Activated T-cell treated with anti-CD3 and anti-CD28 coated beads for 24 hours (primary cell): ENCODE measurements around the gene ZNF326.
"Not testable (repeated sequence)": the region's sequence is repeated elsewhere in the genome, so short reads cannot be mapped to it uniquely, and the experiment has no call there.

Experiments used
- DNase-seq: peaks from one replicate; pipeline ENCODE4 v3.0.0-alpha.2; 2020; ENCODE audit warnings: low read depth

ZNF326 gene

DNA sequence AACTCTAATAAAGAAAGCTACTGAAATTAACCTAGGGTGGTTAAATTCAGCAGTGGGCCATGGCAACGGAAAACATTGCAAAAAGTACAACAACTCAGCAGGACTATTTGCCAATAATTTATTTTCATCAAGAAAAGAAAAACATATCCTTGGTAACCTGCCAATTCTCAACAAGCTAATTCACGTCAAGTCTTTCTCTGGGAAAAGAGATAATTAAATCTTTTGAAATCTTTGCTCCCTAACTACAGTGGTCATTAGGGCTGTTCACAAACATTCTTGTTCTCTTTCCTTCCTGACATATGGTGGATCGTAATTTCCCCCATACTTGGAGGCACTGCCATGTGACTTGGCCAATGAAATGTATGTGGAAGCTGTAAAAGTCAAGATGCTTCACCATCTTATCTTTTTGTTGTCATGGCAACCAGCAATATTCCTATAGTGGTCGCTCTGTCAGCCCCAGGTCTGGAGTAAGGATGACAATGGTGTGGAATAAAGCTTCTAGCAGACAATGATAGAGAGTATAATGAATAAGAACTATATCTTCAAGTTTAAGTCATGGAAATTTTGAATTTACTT is 29.6 kb upstream of the ZNF326 start:
- DNase-seq, result no peak

DNA sequence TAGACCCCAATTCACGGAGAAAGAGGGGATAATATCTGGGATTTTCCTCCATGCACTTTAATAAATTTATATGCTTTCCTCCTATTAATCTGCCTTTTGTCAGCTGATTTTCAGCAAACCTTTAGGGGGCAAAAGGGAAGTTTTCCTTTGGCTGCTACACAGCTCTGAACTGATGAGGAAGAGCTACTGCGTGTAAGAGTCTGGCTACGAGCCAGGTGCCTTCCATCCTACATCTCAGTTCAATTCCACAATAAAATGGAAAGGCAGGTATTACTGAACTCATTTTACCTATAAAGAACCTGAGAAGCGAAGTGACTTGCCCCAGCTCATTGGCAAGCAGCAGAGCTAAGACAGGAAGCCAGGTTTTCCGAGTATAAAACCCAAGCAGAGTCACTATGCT is 28.3 kb upstream of the ZNF326 start:
- DNase-seq, result no peak

DNA sequence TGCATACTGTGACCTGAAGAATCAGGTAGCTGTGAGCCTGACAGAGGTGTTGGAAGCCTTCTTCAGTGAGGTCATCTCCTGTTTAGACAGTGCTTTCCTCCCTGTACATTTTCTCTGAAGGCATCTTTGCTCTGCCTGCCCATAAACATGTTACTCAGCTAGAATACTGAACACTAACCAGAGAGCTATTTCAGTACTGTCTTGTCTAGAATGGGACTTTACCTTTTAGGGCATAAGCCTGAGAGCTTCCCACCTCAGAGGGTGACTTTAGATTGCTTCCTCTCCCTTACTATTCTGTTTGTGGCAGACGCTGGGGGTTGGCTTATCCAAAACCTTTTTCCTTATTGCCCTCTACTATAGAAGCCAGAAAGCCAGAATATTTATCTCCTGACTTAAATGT is 23.3 kb upstream of the ZNF326 start:
- no peak for DNase-seq

DNA sequence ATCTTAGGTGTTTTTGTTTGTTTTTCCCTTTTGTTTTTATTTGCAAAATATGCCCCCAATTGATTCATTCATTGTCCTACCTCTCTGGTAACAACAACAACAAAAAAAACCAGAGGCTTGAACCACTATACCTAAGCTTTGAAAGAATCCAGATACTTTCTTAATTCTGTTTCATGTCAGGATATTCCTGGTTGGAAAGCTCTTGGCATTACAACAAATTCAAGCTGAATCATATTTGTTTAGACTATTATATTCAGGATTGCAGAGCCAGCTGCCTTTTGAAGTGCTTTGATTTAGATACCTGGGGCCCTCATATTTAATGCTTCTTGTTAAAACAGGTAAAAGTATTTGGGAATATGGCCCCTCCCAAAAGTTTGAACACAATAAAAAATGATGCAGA is 22.9 kb upstream of the ZNF326 start:
- no peak for DNase-seq

DNA sequence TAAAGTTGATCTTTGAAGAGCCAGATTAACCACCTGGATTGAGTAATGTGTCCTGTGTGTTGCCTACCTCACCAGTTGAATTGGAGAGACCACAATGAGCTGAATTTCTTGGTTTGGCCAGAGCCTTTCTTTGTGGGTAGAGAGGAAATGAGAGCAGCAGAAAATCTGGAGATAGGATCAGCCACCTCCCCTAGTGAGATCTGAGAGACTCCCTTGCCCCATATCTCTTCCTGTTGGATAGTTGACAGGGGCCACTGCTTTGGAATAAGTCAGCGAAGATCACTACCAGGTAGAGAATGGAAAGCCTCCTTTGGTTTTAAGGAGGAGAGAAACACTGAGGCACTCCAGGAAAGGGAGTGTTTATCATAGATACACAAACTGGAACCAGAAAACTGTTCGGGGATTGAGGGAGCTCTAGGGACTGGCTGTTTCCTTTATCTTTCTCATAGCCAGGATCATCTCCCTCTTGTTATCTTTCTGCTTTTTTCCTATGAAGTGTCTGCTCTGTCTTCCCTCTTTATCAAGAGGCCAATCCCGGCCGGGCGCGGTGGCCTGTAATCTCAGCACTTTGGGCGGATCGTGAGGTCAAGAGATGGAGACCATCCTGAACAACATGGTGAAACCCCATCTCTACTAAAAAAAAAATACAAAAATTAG is 21.3 kb upstream of the ZNF326 start:
- no peak for DNase-seq

DNA sequence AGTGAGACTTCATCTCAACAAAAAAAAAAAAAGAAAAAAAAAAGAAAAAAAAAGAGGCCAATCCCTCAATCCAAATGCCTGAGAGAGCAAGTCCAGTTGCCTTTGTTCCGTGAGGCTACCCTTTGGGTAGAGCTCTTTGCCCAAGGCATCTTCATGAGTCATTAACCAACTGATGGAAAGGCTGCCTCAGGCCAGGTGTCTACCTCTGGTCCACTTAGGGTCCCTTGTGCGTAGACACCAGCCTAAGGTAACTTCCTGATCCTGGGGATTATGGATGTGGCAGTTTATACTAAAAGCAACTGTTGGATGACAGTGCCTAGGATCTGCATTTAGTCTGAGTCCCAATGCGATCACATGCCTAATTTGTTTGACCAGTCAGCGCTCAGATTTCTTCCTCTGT is 20.7 kb upstream of the ZNF326 start:
- no peak for DNase-seq

DNA sequence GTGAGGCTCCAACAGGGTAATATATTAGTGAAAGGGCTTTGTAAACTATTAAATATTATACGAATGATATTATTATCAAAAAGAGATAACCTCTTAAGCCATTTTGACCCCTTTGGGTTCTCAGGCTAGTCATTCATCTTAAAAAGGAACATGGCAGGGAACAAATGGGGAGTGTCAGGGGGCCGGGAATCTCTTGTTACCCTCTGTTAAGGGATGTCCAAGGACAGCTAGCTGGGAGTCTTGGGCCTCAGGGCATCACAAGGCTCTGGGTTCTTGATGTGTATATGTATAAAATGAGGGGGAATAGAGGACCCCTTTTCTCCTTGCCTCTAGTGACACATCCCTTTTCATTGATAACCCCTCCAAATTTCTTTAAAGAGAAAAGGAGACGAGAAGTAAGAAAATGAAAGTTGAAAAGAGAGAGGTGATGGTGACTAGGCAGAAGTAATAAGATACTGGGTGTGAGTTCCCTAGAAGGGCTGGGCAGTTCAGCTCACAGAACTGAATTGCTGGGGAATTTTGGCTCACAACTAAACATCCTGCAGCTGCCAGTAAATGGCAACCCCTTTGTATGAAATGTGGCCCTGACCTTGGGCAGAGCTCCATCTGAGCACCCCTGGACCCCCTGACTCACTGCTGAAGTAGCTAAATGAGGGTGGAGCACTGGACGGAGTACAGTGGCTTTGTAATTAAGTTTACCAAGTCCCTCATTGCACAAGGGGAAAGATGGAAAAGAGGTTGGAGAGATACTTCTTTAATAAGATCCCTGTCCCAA is 20.0 kb upstream of the ZNF326 start:
- no peak for DNase-seq

DNA sequence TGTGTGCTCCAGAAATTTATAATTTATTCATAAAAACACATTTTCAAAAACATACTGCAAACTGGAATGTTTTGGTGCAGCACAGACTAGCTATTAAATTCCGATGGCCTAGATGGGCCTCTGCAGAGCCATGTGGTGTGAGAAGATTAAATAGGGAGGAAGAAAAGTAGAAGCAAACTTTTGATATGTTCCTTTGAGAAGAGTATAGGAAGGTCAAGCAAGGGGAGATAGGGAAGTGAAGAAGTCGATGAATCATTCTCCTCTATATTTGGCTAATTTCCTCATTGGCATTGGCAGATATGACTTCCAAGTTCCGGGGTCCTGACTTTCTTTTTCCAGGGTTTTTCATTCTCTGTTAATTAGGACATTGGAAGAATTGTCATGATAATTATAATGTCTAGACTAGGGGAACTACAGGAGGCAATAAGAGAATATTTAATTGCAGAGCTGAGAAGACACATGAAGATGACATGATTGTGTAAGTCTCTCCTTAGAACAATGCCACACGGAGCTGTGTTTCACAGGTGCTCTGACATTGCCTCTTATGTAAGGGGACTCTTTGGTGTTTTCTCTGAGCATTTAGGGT is 19.3 kb upstream of the ZNF326 start:
- no peak for DNase-seq

DNA sequence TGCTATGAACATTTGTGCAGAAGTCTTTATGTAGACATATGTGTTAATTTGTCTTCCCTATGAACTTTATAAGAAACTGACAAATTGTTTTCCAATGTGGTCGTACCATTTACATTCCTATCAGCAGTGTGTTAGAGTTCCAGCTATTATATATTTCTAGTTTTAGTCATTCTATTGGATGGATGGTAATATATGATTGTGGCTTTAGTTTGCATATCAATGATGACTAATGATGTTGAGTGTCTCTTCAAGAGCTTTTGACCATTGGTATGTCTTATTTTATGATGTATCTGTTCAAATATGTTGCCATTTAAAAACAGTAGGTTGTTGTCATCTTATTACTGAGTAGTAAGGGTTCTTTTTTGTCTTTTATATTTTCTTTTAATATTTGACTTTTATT is 16.2 kb upstream of the ZNF326 start:
- no peak for DNase-seq

DNA sequence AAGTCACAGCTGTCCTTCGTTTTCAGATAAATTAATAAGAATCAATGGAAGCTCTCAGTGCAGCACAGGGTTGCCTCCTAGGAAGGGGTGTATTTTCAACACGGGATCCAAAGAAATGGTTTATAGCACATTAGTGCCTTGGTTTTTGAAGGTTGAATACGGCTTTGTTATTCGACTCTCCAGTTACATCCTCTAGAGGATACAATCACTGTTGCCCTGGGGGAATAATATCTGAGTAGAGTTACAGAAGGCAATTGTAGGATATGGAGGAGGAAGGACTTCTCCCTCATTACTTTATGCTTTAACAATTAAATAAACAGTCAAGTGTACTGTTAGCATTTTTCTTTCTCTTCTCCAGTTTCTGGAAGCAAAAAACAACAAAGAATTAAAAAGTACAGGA is 14.3 kb upstream of the ZNF326 start:
- DNase-seq, result no peak

DNA sequence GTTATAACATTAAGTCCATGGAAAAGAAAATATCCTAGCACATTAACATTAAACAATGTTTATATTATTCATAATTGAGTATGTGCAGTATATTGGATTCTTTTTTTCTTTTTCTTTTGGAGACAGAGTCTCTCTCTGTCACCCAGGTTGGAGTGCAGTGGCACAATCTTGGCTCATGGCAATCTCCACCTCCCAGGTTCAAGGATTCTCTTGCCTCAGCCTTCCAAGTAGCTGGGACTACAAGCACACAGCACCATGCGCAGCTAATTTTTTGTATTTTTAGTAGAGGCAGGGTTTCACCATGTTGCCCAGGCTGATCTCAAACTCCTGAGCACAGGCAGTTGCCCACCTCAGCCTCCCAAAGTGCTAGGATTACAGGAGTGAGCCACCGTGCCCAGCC is 12.1 kb upstream of the ZNF326 start:
- not testable (repeated sequence) for DNase-seq

DNA sequence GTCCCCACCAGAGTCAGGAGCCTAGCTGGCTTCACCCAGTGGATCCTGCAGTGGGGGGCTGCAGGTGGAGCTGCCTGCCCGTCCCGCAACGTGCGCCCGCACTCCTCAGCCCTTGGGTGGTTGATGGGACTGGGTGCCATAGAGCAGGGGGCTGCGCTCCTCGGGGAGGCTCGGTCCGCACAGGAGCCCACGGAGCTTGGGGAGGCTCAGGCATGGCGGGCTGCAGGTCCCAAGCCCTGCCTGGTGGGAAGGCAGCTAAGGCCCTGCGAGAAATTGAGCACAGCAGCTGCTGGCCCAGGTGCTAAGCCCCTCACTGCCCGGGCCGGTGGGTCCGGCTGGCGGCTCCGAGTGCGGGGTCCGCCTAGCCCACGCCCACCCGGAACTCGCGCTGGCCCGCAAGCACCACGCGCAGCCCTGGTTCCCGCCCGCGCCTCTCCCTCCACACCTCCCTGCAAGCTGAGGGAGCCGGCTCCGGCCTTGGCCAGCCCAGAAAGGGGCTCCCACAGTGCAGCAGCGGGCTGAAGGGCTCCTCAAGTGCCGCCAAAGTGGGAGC is 10.3 kb upstream of the ZNF326 start:
- not testable (repeated sequence) for DNase-seq

DNA sequence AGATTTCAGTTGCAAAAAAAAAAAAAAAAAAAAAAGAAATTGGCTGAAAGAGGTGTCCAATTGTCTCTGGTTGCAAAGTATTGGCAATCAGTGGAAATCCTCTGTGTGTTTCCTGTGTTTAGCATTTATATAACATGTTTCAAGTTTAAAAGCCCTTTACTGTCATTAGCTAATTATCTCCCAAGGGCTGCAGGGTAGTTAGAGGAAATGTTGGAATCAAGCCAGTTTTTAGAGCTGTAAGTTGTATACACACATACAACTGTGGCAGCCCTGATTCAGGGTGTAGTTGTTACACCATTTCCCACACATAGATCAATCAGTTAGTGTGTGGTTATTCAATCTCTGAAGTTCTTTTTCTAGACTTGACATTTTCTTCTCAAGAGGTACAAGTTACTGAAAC is 8.9 kb upstream of the ZNF326 start:
- DNase-seq, result no peak

DNA sequence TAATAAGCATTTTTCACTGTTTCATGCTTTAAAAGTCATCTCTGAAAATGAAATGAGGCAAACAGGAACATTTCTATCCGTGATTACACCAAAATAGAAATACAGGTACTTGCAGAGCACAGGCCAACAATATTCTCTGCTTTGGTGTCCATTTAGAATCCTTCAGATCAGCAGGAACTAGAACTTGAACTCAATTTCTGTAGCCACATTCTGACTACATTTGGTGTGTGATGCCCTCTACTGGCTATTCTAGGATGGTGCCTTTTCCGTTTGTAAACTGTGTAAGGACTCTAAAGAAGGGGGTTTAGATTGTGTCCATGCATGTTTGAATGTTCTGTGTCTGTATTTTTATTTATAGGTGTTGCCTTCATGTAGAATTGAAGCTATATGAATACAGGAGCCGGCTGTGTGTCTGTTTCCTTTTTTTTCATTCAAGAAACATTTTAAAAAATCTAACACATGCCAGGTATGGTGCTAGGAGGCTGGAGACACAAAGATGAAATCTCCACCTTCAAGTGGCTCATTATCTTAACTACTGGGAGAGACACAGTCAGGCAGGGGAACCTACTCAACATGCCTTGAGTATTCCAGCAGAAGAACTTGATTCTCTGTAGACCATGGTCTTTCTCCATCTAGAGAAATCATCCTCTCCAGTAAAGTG is 7.6 kb upstream of the ZNF326 start:
- DNase-seq, result peak; percentile 42

DNA sequence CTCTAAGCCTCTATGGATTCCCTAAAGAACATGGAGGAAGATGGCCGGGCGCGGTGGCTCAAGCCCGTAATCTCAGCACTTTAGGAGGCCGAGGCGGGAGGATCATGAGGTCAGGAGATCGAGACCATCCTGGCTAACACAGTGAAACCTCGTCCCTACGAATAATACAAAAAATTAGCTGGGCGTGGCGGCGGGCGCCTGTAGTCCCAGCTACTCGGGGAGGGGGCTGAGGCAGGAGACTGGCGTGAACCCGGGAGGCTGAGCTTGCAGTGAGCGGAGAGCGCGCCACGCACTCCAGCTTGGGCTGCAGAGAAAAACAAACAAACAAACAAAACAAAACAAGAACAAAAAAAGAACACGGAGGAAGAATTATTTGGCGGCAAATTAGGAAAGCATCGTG is 5.8 kb upstream of the ZNF326 start:
- no peak for DNase-seq

DNA sequence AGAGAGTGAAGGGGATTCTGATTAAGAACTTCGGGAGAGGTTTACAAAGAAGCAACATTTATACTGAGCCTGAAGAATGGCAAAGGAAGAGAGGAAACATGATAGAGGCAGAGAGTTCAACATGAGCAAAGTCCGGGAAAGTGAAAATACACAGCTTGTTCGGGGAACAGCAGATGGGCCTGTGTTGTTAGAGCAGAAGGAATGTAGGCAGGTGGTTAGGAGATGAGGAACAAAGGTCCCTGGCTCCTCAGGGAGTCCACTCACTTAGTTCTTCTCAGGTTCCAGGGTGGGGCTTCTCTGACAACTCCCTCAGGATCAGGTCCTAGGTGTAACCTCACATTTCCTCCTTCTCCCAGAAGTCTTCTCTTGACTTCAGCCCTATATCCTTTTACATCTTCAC is 5.1 kb upstream of the ZNF326 start:
- DNase-seq, result no peak

DNA sequence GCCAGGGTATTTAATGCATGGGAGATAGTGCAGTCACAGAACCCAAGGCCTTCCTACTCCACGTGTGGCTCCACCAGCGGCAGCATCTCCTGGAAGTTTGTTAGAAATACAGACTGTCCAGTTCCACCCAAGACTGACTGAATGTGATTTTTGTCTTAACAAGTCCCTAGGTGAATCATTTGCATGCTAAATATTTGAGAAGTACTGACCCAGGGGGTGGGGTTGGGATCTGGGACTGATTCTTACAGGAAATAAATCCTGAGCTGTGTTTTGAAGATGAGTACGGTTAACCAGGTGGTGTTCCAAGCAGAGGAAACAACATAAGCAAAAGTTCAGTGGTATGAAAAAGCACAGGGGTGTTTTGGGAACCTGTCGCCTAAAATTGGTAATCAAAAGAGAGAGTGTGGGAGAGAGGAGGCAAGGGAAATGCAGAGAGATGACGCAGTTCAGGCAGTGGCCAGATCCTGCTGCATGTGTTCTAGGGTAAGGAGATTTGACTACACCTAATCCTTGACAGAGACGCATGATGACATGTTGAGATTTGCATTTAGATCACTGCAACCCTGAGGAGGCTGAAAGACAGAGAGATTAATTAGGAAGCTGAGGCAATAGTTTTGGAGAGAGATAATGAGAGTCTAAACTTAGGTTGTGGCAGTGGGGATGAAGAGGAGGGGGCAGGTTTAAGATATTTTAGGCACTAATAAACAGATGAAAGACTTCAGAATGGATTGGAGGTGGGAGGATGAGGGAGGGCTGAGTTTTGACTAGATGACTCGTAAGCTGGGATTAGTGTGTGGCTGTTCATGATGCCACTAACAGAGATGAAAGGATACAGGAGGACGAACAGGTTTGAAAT is 3.7 kb upstream of the ZNF326 start:
- DNase-seq, result no peak

DNA sequence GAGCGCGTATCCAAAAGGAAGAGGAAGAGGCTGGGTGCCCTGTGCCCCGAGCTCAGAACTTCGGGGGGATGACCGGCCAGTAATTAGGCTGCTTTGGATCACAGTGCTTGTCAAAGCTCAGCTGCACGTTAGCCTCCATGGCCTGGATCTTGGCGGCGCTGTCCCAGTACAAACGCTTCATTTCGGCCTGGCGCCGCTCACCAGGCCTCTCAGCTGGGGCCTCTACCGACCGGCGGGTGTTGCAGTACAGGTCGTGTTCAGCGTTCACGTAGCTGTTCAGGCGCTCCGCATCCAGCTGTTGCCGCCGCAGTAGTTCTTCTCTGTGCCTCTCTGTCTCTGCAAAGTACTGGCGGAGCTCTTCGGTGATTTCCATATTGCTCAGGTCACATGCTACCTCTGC is 1.4 kb upstream of the ZNF326 start:
- no peak for DNase-seq

DNA sequence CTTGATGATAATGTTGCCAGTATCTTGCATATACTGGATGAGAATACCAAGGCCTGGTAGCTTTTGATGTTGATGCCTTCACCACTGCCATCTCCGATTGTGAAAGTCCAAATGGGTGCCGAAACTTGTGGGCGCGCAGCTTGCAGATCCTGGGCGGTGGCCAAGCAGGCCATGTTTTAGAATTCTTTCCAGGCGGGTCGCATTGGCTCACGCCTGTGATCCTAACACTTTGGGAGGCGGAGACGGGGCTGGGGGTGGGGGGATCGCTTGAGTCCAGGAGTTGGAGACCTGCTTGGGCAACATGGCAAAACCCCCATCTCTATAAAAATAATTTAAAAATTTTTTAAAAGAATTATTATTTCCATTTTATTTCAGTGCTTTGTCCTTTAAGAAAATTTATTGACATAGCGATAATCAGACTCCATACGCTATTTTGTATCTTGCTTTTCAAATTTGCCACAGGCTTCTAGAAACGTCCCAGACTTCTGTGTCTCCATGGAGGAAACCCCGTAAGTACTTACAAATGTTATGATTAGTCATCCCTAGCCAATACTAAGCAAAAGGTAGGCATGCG is 592 bp upstream of the ZNF326 start:
- no peak for DNase-seq

DNA sequence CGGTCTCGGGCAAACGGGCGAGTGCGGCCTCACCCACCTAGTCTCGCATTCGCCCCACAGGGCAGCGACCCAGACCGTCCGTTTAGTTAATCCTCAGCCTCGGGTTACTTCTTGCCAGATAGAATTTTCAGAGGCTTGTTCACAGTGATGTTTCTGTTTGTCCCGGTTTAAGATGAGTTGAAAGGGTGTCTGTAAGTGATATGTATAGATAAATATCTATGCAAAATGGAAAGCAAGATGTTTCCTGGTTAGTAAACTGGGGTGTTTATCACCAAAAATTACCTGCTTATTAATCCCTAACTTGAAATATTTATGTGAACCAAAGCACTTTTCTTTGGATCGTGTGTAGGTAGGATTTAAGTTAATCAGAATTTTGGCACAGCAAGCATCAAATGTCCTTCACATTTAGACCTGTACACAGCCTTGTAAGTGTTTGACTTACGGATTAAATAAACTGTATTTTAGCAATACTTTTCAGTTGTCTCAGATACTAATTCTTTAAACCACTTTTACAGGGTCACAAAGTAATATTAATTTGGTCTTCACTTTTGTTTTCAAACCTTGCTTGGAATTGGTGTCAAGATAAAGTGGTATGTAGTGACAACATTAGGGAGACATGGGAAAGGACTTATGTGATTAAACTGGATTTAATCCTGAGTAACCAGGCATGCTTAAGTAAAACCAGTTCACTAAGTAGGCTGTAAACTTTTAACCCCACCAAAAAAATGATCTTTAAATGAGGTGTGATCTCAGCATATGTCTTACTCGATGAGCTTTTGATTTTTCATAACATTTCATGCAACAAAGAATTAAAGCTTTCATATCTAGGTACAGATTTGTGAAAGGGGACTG is 914 bp downstream of the ZNF326 start:
- no peak for DNase-seq
